PFSK-1 (cell line): Measurements from ENCODE around the gene HIVEP2.

Experiments used
- REST ChIP-seq, 2 experiments: IDR thresholded peaks; 2 replicates each; pipeline versions ENCODE4 v1.6.1 to v1.8.0; 2011 to 2012; ENCODE audit warnings: low read depth in 2 of 2, low read length in 2 of 2, control low read depth in 1 of 2, inconsistent platforms in 1 of 2, mild to moderate bottlenecking in 1 of 2, moderate library complexity in 1 of 2; ENCODE audit not compliant: insufficient read depth in 1 of 2
- SIN3A ChIP-seq: IDR thresholded peaks from 2 replicates; pipeline ENCODE4 v1.6.1; 2012; ENCODE audit warnings: mild to moderate bottlenecking, low read length, moderate library complexity, borderline replicate concordance; ENCODE audit not compliant: insufficient read depth

GRCh38 chr6:142926177-142926493 is 18.8 kb downstream of the HIVEP2 start:
- TF ChIP-seq REST (IDR thresholded peaks at IDR 0.05; ENCODE audit: insufficient read depth in 1 of 2, low read depth in 2 of 2, low read length in 2 of 2) (no peak), SIN3A (no peak)
